Osteocyte (in vitro differentiated cells): Measurements from ENCODE around the gene ATP9A. TPM values are rescaled to one million over a fixed set of nuclear protein-coding genes. Genes with fewer than 3 reads are reported as not detected.
"Not testable (repeated sequence)": the region's sequence is repeated elsewhere in the genome, so short reads cannot be mapped to it uniquely, and the experiment has no call there.

Experiments
- DNase-seq: peaks from one replicate; pipeline ENCODE4 v3.0.0; 2021; ENCODE audit warnings: mixed read lengths; ENCODE audit not compliant: unreplicated experiment; ENCODE audit errors: extremely low spot score
- H3K27ac Mint-ChIP-seq: one replicate; pipeline ENCODE4 v1.8.0; 2021; ENCODE audit warnings: mild to moderate bottlenecking, mixed read lengths; ENCODE audit not compliant: unreplicated experiment
- H3K27me3 Mint-ChIP-seq: one replicate; pipeline ENCODE4 v1.8.0; 2021; ENCODE audit warnings: mixed read lengths; ENCODE audit not compliant: unreplicated experiment
- H3K36me3 Mint-ChIP-seq: one replicate; pipeline ENCODE4 v1.8.0; 2021; ENCODE audit warnings: mixed read lengths; ENCODE audit not compliant: unreplicated experiment
- H3K4me1 Mint-ChIP-seq: one replicate; pipeline ENCODE4 v1.8.0; 2021; ENCODE audit warnings: mixed read lengths; ENCODE audit not compliant: unreplicated experiment
- H3K4me3 Mint-ChIP-seq: one replicate; pipeline ENCODE4 v1.8.0; 2021; ENCODE audit warnings: mild to moderate bottlenecking, moderate library complexity, mixed read lengths; ENCODE audit not compliant: unreplicated experiment
- H3K9me3 Mint-ChIP-seq: one replicate; pipeline ENCODE4 v1.8.0; 2021; ENCODE audit warnings: mixed read lengths; ENCODE audit not compliant: unreplicated experiment
- CTCF ChIP-seq: fragments of 200-600 bp; sonication (generic); IDR thresholded peaks from 2 replicates; pipeline ENCODE4 v1.5.0; 2021; ENCODE audit warnings: antibody characterized with exemption, mild to moderate bottlenecking, moderate library complexity
- total RNA-seq: library from RNA; stranded (reverse); gene quantifications from 2 replicates; pipeline ENCODE4 v1.2.1, GENCODE V29; 2021

The ATP9A gene
- total RNA-seq, 1 donor from 2014 or later: 58.4 TPM

GRCh38 chr20:51790256-51790655, 22.1 kb upstream of the ATP9A start:
- H3K4me1 Mint-ChIP-seq: no peaks in the 10 kb centered on the region
- H3K4me3 Mint-ChIP-seq: no peak overlapping the region
- H3K27me3 Mint-ChIP-seq: no peaks in the 10 kb centered on the region
- H3K27ac Mint-ChIP-seq: no peak overlapping the region
- H3K36me3 Mint-ChIP-seq: peaks cover 2% of the 10 kb centered on the region
- no peak for TF ChIP-seq CTCF
- no peaks in the 10 kb centered on the region for H3K9me3 Mint-ChIP-seq
- no peak for DNase-seq

GRCh38 chr20:51789434-51789833, 21.2 kb upstream of the ATP9A start:
- no peak for TF ChIP-seq CTCF
- Mint-ChIP-seq H3K27me3 (no peaks in the 10 kb centered on the region), H3K27ac (no peak overlapping the region), H3K9me3 (no peaks in the 10 kb centered on the region), H3K36me3 (peaks cover 2% of the 10 kb centered on the region), H3K4me3 (no peak overlapping the region), H3K4me1 (no peaks in the 10 kb centered on the region)
- DNase-seq: no peak

GRCh38 chr20:51788822-51789221, 20.6 kb upstream of the ATP9A start:
- no peaks in the 10 kb centered on the region for H3K27me3 Mint-ChIP-seq
- H3K4me1 Mint-ChIP-seq: no peaks in the 10 kb centered on the region
- no peak overlapping the region for H3K4me3 Mint-ChIP-seq
- H3K27ac Mint-ChIP-seq: no peak overlapping the region
- no peaks in the 10 kb centered on the region for H3K9me3 Mint-ChIP-seq
- TF ChIP-seq CTCF: no peak
- H3K36me3 Mint-ChIP-seq: peaks cover 2% of the 10 kb centered on the region
- DNase-seq: no peak

GRCh38 chr20:51784299-51784698, 16.1 kb upstream of the ATP9A start:
- Mint-ChIP-seq H3K36me3 (no peaks in the 10 kb centered on the region), H3K27me3 (no peaks in the 10 kb centered on the region), H3K4me3 (no peak overlapping the region), H3K4me1 (no peaks in the 10 kb centered on the region), H3K9me3 (no peaks in the 10 kb centered on the region), H3K27ac (no peak overlapping the region)
- no peak for DNase-seq
- no peak for TF ChIP-seq CTCF

- H3K4me3 Mint-ChIP-seq, H3K27me3 Mint-ChIP-seq, H3K36me3 Mint-ChIP-seq, H3K9me3 Mint-ChIP-seq, DNase-seq, H3K4me1 Mint-ChIP-seq, H3K27ac Mint-ChIP-seq: not testable (repeated sequence)
Observed at GRCh38 chr20:51778229-51778759, 10.1 kb upstream of the ATP9A start.

- no peak for TF ChIP-seq CTCF
- Mint-ChIP-seq H3K27me3 (no peaks in the 10 kb centered on the region), H3K36me3 (no peaks in the 10 kb centered on the region), H3K4me3 (no peak overlapping the region), H3K27ac (no peak overlapping the region), H3K4me1 (peaks cover 6% of the 10 kb centered on the region), H3K9me3 (no peaks in the 10 kb centered on the region)
- no peak for DNase-seq
Observed at GRCh38 chr20:51775241-51775640, 7.1 kb upstream of the ATP9A start.
